Retinal pigment epithelial cell (primary cell): Measurements from ENCODE around the gene BAIAP2.
A peak's percentile ranks its signal among the peaks of the same experiment; 100 is the strongest.

Experiments
- DNase-seq: peaks from one replicate; pipeline ENCODE4 v3.0.0-alpha.2; 2010; ENCODE audit warnings: low read depth
- H3K4me3 ChIP-seq: 2 replicates; pipeline ENCODE4 v1.5.1; 2011; ENCODE audit warnings: mild to moderate bottlenecking, low read length, control low read depth, moderate library complexity
- TF ChIP-seq, protein P1 (sequence below): conservative IDR thresholded peaks from 2 replicates; pipeline ENCODE4 v1.5.1; 2011; ENCODE audit warnings: low read depth, low read length, control low read depth, inconsistent platforms

The BAIAP2 gene

DNA sequence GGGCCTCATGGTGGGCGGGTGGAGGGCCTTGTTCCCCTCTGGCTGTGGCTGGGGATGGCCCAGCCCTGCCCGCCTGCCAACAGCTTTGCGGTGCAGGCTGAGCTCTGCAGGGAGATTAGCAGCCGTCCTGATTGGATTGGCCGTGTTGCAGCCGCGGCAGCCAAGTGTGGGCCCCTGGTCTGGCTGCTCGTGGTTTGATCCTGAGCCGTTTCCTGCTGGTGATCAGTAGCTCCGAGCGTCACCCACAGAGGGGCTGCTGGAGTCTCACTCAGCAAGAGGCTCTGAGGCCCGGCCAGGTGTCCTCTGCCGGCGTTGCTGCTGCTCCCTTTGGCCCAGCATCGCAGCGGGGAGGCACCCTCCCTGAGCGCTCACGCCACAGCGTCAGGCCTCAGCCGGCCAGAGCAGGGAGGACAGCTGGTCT lies 32.5 kb downstream of the BAIAP2 start:
- TF ChIP-seq, protein P1, sequence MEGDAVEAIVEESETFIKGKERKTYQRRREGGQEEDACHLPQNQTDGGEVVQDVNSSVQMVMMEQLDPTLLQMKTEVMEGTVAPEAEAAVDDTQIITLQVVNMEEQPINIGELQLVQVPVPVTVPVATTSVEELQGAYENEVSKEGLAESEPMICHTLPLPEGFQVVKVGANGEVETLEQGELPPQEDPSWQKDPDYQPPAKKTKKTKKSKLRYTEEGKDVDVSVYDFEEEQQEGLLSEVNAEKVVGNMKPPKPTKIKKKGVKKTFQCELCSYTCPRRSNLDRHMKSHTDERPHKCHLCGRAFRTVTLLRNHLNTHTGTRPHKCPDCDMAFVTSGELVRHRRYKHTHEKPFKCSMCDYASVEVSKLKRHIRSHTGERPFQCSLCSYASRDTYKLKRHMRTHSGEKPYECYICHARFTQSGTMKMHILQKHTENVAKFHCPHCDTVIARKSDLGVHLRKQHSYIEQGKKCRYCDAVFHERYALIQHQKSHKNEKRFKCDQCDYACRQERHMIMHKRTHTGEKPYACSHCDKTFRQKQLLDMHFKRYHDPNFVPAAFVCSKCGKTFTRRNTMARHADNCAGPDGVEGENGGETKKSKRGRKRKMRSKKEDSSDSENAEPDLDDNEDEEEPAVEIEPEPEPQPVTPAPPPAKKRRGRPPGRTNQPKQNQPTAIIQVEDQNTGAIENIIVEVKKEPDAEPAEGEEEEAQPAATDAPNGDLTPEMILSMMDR, result no peak
- peak; percentile 87 for DNase-seq
- H3K4me3 ChIP-seq, result no peak overlapping the region

DNA sequence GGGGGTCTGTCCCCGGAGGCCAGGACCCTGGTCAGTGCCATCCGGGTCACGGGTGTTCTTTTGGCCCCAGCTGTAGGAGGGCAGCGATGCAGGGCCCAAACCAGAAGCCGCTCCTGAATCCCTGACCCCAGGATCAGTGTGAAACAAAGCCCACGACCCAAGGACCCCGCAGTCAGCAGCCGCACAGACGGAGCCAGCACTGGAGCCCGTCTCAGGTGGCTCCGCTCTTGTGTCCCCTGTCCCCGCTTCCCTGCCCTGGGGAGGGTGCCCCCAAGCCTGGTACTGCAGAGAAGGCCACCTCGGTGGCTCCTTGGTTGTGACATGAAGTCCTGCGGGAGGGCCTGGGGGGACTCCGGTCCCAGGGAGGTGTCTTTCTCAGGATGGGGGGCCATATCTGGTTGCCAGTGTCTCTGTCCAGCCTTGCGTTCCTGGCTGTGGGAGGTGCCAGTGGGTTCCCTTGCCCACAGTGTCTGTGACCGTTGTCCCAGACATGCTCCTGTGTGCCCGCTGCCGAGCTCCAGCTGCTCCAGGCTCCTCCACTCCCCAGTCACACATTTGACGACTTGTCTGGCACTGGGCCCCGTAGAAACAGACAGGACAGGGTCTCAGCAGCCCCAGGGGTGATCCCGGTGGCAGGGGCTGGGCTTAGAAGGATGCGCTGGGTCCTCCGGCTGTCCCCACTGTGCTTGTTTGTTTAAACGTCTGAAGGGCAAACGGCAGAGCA lies 33.6 kb downstream of the BAIAP2 start:
- DNase-seq, result no peak
- H3K4me3 ChIP-seq, result no peak overlapping the region
- TF ChIP-seq, protein P1, result no peak

GRCh38 chr17:81069135-81069645 lies 34.2 kb downstream of the BAIAP2 start:
- no peak overlapping the region for H3K4me3 ChIP-seq
- TF ChIP-seq, protein P1, result no peak
- no peak for DNase-seq

- TF ChIP-seq, protein P1, result no peak
- DNase-seq, result no peak
- no peak overlapping the region for H3K4me3 ChIP-seq
These were observed 35.7 kb downstream of the BAIAP2 start for GRCh38 chr17:81070541-81071246.

DNA sequence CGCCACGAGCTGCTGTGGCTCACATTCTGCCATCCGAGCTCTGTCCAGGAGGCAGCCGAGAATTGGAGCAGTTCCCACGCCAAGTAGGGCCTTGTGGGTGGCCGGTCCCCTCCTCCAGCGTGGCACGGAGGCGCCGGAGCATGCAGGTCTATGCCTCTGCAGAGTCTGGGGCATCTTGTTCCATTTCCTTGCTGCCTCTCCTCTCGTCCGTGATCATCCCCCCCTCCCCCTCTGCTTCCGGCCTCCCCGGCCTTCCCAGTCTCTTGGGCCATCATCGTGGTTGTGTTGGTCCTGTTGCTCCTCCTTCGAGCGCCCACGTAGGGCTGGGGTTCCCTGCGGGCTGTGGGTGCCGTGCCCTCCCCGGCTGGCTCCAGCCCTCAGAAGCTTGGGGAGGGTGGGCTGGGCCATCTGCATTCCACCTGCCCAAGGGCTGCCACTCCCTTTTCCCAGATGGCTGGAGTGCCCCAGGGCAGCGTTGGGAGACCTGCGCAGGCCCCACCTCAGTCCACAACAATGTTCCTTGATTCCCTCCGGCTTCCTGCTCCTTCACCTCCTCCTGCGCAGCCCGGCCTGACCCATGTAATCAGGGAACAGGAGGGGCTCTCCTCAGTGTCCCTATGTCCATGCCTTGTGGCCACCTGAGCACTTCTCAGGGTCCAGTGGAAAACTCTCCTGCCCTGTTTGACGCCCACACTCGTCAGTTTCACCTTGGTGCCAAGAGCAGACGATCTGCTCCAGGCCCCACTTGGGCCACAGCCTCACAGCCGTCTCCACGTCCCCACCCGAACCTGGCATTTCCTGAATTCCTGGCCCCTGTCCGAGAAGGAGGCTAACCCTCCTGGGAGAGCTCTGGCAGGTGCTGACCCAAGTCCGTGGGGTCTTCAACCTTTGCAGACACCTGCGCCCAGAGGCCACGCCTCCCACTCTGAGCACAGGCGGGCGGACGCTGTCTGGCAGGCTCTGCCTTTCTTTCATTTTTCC lies 37.1 kb downstream of the BAIAP2 start:
- no peak for DNase-seq
- no peak overlapping the region for H3K4me3 ChIP-seq
- TF ChIP-seq, protein P1, result no peak

DNA sequence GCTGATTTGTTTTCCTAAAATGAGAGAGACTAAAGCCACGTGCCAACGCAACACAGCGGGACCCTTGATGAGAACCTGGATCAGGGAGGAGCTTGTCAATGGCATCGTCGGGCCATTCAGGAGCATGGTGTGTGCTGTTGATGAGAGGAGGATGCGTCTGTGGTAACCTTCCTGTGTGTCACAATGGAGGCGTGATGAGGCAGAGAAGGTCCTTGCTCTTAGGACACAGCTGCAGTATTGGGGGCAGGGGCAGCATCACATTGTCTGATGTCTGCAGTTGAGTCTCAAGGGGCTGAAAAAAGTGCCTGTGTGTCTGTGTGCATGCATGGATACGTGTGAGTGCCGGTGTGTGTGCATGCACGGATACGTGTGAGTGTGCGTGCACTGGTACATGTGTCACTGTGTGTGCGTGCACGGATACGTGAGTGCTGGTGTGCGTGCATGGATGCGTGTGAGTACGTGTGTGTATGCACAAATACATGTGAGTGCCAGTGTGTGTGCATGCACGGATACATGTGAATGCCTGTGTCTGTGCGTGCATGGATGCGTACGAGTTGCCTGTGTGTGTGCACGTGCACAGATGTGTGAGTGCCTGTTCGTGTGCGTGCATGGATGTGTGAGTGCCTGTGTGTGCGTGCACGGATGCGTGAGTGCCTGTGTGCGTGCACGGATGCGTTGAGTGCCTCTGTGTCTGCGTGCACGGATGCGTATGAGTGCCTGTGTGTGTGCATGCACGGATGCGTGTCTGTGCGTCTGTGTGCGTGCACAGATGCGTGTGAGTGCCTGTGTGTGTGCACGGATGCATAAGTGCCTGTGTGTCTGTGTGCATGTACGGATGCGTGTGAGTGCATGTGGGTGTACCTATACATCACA lies 39.3 kb downstream of the BAIAP2 start:
- H3K4me3 ChIP-seq, result no peak overlapping the region
- DNase-seq, result no peak
- TF ChIP-seq, protein P1, result no peak
